PC-3 (cell line): Measurements from ENCODE around the gene IL1RAPL1. TPM values are rescaled to one million over a fixed set of nuclear protein-coding genes. Genes with fewer than 3 reads are reported as not detected.
A peak's percentile ranks its signal among the peaks of the same experiment; 100 is the strongest.

Experiments
- ATAC-seq: fragments of 200-7000 bp; cut with Tn5 transposase; 2 replicates; pipeline ENCODE4 v1.9.1; 2020; ENCODE audit warnings: mild to moderate bottlenecking, moderate library complexity
- BruUV-seq: library from RNA; stranded (reverse); fragments of 400-500 nt; replicated peaks from 2 replicates; lab custom pipeline; 2021; lab: Mats Ljungman, UMichigan
- CTCF ChIA-PET: fragments of 300-600 bp; sonication (Branson Sonifier 250); formaldehyde crosslinking; loops from one replicate; lab custom pipeline; 2022; ENCODE audit warnings: antibody characterized with exemption; lab: Charles Lee
- POLR2A ChIA-PET: fragments of 300-600 bp; sonication (Branson Sonifier 250); formaldehyde crosslinking; loops from one replicate; lab custom pipeline; 2022; ENCODE audit warnings: antibody characterized with exemption; ENCODE audit not compliant: unreplicated experiment; lab: Charles Lee
- DNase-seq: peaks from one replicate; pipeline ENCODE4 v3.0.0-alpha.2; 2015
- H2AFZ ChIP-seq: fragments of 300-600 bp; sonication (generic); 2 replicates; pipeline ENCODE4 v1.6.0; 2016; ENCODE audit warnings: antibody characterized with exemption, low read length
- H3F3A ChIP-seq: fragments of 300-600 bp; sonication (generic); one replicate; pipeline ENCODE4 v1.6.0; 2017; ENCODE audit warnings: antibody characterized with exemption, low read length, control low read depth, mild to moderate bottlenecking; ENCODE audit not compliant: unreplicated experiment
- H3K27ac ChIP-seq: fragments of 300-600 bp; sonication (generic); 2 replicates; pipeline ENCODE4 v1.5.1; 2016; ENCODE audit warnings: mild to moderate bottlenecking, low read length
- H3K27me3 ChIP-seq: fragments of 300-600 bp; sonication (generic); 2 replicates; pipeline ENCODE4 v1.6.1; 2016; ENCODE audit warnings: low read length, mixed read lengths
- H3K36me3 ChIP-seq: fragments of 300-600 bp; sonication (generic); 2 replicates; pipeline ENCODE4 v1.6.1; 2016; ENCODE audit warnings: low read depth, mixed run types, low read length, mixed read lengths
- H3K4me1 ChIP-seq: fragments of 300-600 bp; sonication (generic); 2 replicates; pipeline ENCODE4 v1.5.1; 2016; ENCODE audit warnings: low read length; ENCODE audit not compliant: insufficient read depth
- H3K4me2 ChIP-seq: fragments of 300-600 bp; sonication (generic); 2 replicates; pipeline ENCODE4 v1.6.0; 2016; ENCODE audit warnings: low read length
- H3K4me3 ChIP-seq: fragments of 300-600 bp; sonication (generic); 2 replicates; pipeline ENCODE4 v1.5.1; 2016; ENCODE audit warnings: mild to moderate bottlenecking, low read length, mixed read lengths
- H3K79me2 ChIP-seq: fragments of 300-600 bp; sonication (generic); 2 replicates; pipeline ENCODE4 v1.6.1; 2017; ENCODE audit warnings: low read length, mixed read lengths
- H3K9ac ChIP-seq: fragments of 300-600 bp; sonication (generic); 2 replicates; pipeline ENCODE4 v1.6.0; 2016; ENCODE audit warnings: mild to moderate bottlenecking, low read length
- H3K9me2 ChIP-seq: fragments of 300-600 bp; sonication (generic); replicated peaks from 2 replicates; pipeline ENCODE4 v1.6.1; 2016; ENCODE audit warnings: mixed run types, low read length, mixed read lengths
- H3K9me3 ChIP-seq: fragments of 300-600 bp; sonication (generic); 2 replicates; pipeline ENCODE4 v1.6.1; 2016; ENCODE audit warnings: low read length, mixed read lengths
- H4K20me1 ChIP-seq: fragments of 300-600 bp; sonication (generic); 2 replicates; pipeline ENCODE4 v1.6.1; 2016; ENCODE audit warnings: low read length, mixed read lengths
- CTCF ChIP-seq: fragments of 300-600 bp; sonication (generic); conservative IDR thresholded peaks from 2 replicates; pipeline ENCODE4 v1.5.1; 2017; ENCODE audit warnings: antibody characterized with exemption, low read depth, mild to moderate bottlenecking, low read length
- EZH2 ChIP-seq: fragments of 300-600 bp; sonication (generic); IDR thresholded peaks from one replicate; pipeline ENCODE4 v1.6.1; 2017; ENCODE audit warnings: antibody characterized with exemption, mild to moderate bottlenecking, low read length; ENCODE audit not compliant: unreplicated experiment
- EZH2phosphoT487 ChIP-seq: fragments of 300-600 bp; sonication (generic); IDR thresholded peaks from 2 replicates; pipeline ENCODE4 v1.6.1; 2018; ENCODE audit warnings: mild to moderate bottlenecking, antibody characterized with exemption, low read length, borderline replicate concordance
- intact Hi-C: fragments of 100-400 bp; cut with micrococcal nuclease; formaldehyde crosslinking; loops from 2 replicates; pipeline ENCODE4 v1.9.0; 2023
- total RNA-seq: library from RNA; depleted of rRNA; stranded (reverse); fragments of >200 nt; gene quantifications from 2 replicates; pipeline ENCODE4 v1.2.3, GENCODE V29; 2014

The IL1RAPL1 gene
- total RNA-seq, 1 experiment from 2014 or later, result 0.44 TPM

GRCh38 chrX:28552882-28553829 is 34.1 kb upstream of the IL1RAPL1 start:
- intact Hi-C loops, result no loop called here
- Histone ChIP-seq H3K9me2 (no peaks in the 10 kb centered on the region), H3K9me3 (no peaks in the 10 kb centered on the region), H3K4me2 (peak overlapping the region; percentile 44), H3K4me1 (peaks cover 34% of the 10 kb centered on the region), H4K20me1 (no peaks in the 10 kb centered on the region), H3K4me3 (no peak overlapping the region), H3K27ac (peak overlapping the region; percentile 89), H3K27me3 (no peaks in the 10 kb centered on the region), H3K9ac (peak overlapping the region; percentile 28; the same call in 1 of the 2 replicates), H3K79me2 (no peaks in the 10 kb centered on the region), H2AFZ (no peak overlapping the region), H3K36me3 (no peaks in the 10 kb centered on the region), H3F3A (no peaks in the 10 kb centered on the region)
- BruUV-seq, result no TSS peak
- POLR2A ChIA-PET, result no interaction called here
- no peak for TF ChIP-seq EZH2
- ATAC-seq (peak; percentile 56), DNase-seq (peak; percentile 66)
- CTCF ChIA-PET, result no interaction called here

DNA sequence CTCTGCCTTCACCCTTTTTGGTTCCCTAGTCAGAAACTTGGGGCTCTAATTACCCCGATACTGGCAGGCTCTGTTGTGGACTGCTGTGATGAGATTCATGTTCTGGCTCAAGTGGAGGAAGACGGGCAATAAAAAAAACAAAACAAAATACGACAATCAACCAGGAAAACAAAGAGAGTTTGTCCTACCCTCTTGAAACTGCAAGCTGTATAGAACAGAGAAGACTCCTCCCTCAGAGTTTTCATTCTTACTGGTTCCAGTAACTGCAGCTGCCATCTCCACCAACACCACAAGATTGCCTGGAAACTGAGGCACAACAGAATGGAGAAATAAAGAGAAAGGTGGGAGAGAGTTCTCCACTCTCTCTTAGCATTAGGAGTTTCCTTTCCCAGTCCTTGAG is 11.1 kb upstream of the IL1RAPL1 start:
- Histone ChIP-seq H3K4me1 (peaks cover 6% of the 10 kb centered on the region), H3K79me2 (no peaks in the 10 kb centered on the region), H4K20me1 (no peaks in the 10 kb centered on the region), H3F3A (no peaks in the 10 kb centered on the region), H3K4me2 (no peak overlapping the region), H3K27ac (no peak overlapping the region), H2AFZ (no peak overlapping the region), H3K27me3 (no peaks in the 10 kb centered on the region), H3K9me2 (no peaks in the 10 kb centered on the region), H3K9ac (no peak overlapping the region), H3K36me3 (no peaks in the 10 kb centered on the region), H3K4me3 (no peak overlapping the region), H3K9me3 (no peaks in the 10 kb centered on the region)
- no TSS peak for BruUV-seq
- TF ChIP-seq EZH2phosphoT487, result no peak
- ATAC-seq, result no peak
- intact Hi-C loops, result no loop called here
- ChIA-PET POLR2A (no interaction called here), CTCF (no interaction called here)
- DNase-seq, result no peak

DNA sequence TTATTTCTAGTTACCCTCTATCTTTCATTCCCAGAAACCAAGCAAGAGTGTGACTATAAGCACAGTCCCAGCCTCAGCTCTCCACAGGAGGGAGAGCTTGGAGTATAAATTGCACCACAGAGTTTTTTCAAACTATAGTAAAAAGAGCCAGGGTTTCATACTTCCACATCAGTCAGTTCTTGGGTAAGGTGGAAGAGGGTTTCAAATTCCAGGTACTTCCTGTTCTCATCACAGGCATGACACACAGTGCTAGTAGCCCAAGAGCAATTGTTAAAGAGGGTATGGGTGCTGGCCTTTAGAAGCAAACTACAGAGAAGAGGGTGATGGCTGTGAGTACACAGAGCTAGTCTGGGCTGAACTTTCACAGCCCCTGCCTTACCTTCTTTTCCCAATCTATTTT is 5.7 kb upstream of the IL1RAPL1 start:
- H3F3A ChIP-seq, result peaks cover 4% of the 10 kb centered on the region
- no peaks in the 10 kb centered on the region for H4K20me1 ChIP-seq
- ChIA-PET CTCF (no interaction called here), POLR2A (no interaction called here)
- no peak overlapping the region for H3K9ac ChIP-seq
- H3K79me2 ChIP-seq, result no peaks in the 10 kb centered on the region
- H3K9me2 ChIP-seq, result no peaks in the 10 kb centered on the region
- H3K27me3 ChIP-seq, result no peaks in the 10 kb centered on the region
- H2AFZ ChIP-seq, result 0 out of 2 replicates have a peak overlapping the region, but pooled peaks have one; percentile 9
- DNase-seq, result peak; percentile 41
- no peak overlapping the region for H3K4me3 ChIP-seq
- TF ChIP-seq EZH2phosphoT487 (no peak), EZH2 (no peak), CTCF (no peak)
- BruUV-seq, result no TSS peak
- H3K4me2 ChIP-seq, result peak overlapping the region; percentile 63
- no peaks in the 10 kb centered on the region for H3K36me3 ChIP-seq
- peak; percentile 39 for ATAC-seq
- H3K9me3 ChIP-seq, result no peaks in the 10 kb centered on the region
- peaks cover 31% of the 10 kb centered on the region for H3K4me1 ChIP-seq
- H3K27ac ChIP-seq, result peak overlapping the region; percentile 76
- intact Hi-C loops, result loop anchor here (5.0 to 10.0 kb wide), 3 partner anchors 189 to 977 kb away; no protein-coding TSS in a partner anchor
